HCEC 1CT (cell line): ENCODE measurements around the gene ZNF428.
"Not testable (repeated sequence)": the region's sequence is repeated elsewhere in the genome, so short reads cannot be mapped to it uniquely, and the experiment has no call there.

Experiments
- DNase-seq: peaks from one replicate; pipeline ENCODE4 v3.0.0-alpha.2; 2017

ZNF428 gene

DNA sequence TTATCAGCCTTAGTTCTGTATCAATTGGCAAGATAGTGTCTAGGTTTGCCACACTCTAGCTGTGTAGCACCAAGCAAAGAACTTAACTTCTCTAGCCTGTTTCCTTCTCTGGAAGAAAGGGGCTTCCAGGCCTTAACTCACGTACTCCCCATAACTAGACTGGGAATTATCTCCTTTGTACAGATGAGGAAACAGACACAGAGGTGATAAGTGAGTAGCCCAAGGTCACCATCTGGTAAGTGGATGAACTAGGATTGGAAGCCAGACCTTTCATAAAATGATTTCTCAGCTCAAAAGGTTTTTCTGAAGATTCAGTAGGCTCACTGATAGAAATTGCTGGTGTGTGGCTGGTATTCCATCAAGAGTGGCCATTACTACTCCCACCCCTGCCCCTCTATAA lies 3.1 kb downstream of the ZNF428 start:
- no peak for DNase-seq

DNA sequence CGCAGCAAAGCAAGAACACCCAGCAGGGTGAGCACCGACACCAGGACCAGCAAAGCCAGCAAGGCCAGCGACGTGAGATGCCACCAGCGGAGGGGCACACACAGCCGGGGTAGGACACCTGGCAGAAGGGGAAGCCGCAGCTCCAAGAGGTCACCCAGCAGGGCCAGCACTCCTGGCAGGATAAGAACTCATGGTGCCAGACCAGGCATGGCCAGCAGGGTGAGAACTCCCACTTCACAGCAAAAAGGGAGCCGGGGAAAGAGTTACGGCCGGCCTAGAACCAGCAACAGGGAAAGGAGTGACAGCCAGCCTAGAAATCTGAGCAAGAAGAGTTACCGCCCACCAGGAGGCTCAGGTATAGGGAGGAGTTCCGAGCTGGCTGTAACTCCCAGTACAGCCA lies 7.1 kb downstream of the ZNF428 start:
- DNase-seq, result no peak

DNA sequence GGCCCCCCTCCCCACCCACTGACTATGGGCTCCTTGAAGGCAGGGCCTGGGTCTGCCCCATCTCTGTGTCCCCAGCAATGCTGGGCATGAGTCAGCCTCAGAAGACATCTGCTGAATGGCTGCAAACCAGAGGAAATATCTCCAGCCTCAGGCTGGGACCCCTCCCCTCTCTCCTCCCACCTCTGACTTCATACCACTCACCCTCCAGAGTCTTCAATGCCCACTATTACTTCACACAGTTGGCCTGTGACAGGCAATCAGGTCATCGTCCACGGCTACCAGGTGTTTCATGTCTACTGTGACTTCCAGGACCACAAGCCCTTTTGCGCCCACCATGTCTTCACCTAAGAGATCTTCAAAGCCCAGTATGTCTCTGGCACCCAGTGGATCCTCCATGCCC lies 7.6 kb downstream of the ZNF428 start, which contains the start of gene SRRM5:
Gene SRRM5 (plus strand): TSS at position 301 of the 400 bp plus-strand sequence. CDS start 34 bp downstream, at position 335.
- DNase-seq, result no peak

DNA sequence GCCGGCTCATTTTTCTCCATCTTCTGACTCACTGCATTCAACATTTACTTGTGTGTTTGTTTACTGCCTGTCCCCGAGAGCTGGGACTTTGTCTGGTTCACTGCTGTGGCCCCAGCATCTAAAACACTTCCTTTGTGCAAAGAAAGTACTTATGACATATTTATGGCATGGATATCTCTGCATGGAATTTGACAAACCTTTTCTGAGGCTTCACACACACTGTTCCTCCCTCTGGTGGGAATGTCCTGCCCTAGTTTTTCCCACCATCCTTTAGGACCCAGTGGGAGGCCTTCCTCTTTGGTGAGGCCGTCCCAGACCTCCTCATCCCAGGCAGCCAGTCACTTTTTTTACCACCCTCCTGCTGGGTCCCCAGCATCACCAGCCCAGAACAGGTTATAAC lies 8.9 kb downstream of the ZNF428 start:
- DNase-seq, result no peak

DNA sequence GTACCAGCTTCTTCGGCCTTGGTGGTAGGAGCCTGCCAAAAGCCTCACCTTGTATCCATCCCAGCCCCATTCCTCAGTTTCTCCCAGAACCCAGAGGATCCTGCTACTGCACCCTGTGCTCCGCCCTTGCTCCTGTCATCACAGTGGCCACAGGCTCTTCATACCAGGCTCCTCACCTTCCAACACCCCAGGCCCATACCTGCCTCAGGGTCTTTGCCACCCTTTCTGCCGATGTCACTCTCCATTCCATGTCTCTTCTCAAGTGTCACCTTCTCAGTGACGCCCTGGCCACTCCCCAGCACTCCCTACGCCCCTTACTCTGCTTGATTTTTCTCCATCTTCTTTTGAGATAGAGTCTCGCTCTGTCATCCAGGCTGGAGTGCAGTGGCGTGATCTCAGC lies 9.6 kb downstream of the ZNF428 start:
- no peak for DNase-seq

DNA sequence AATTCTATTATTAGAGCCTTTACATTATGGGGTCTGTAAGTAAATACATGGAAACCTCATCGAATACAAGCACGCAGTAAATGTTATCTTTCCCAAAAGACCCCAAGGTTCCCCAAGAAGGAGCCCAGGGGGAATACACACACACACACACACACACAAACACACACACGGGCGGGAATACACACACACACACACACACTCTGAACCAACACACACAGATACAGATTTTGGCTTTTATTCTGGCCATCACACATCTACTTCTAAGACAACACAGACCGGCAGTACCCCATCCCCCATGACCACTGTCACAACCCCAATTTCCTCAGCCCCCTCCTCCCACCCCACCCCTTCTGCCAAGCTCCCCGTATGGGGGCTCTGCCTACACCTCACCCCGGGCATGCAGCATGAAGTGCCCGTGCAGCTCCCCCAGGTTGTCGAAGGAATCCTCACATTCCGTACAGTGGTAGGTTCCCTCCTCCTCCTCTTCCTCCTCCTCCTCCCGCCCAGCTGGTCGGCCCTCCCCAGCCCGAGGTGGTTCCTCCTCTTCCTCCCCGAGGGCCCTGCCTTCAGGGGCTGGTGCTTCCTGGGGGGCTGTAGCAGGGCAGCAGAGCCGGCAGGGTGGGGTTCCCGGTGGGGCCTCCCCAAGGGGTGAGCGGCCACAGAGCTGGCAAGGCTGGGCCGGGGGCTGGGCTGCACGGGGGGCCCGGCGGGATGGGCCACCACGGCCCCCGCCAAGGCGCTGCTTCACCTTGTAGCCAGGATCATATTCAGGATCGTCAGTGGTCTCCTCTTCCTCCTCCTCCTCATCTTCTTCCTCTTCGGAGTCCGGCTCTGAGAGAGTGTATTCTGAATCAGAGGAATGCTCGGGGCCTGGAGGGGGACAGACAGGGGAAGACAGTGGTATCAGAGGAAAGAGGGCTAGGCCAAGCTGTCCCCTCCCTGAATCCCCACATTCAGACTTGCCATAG lies 11.9 kb downstream of the ZNF428 start:
- no peak for DNase-seq

DNA sequence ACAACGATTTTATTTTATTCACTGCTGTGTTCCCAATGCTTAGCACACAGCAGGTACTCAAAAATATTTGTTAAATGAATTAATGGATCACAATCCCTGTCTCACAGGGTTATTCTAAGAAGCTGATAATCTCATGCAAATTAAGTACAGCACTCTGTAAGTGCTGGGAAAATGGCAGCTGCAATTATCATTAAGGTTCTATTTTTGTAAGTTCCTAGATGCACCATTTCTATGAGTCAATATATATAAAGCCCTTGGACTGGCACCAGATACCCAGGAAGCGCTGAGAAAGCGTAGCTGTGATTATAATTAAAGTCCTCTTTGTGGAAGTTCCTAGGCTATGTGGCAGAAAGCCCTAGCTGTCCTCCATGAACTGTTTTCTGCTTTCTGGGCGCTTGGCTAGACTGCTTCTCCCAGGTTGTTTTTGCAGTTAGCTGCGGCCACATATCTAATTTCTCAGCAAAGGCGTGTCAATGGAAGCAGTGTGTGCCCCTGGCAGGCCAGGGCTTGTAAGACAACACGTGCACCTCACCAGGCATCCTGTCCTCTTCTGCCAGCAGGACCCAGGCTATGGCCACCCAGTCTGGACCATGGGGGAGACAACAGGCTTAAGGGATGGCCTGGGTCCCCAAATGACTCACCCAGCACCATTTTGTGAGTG lies 12.7 kb downstream of the ZNF428 start:
- DNase-seq, result no peak

DNA sequence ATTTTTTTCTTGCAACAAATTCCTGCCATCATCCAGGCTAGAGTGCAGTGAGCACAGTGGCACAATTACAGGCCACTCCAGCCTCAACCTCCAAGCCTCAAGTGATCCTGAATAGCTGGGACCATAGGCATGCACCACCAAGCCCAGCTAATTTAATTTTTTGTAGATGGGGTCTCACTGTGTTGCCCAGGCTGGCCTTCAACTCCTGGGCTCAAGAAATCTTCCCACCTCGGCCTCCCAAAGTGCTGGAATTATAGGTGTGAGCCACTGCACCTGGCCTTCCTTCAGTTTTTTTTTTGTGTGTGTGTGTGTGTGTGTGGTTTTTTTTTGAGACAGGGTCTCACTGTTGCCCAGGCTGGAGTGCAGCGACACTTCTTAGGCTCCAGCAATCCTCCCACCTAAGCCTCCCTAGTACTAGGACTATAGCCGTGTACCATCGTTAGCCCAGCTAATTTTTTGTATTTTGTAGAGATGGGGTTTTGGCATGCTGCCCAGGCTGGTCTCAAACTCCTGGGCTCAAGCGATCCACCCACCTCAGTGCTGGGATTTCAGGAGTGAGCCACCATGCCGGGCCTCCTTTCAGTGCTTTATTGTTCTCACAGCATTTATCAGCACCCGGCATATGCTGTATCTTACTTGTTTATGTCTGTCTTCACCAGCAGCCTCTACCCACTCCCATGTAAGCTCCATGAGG lies 13.4 kb downstream of the ZNF428 start:
- DNase-seq, result no peak

DNA sequence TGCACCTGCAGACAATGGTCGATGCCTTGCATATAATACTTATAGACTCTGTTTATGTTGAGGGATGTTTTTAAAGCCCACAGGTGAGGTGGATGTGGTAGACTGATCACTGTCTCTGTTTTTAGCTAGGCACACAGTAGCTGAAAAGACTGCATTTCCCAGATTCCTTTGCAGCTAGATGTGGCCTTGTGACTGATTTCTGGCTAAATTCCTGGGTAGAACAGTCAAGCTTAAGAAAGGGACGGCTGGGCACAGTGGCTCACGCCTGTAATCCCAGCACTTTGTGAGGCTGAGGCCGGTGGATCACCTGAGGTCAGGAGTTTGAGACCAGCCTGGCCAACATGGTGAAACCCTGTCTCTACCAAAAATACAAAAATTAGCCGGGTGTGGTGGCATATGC lies 19.1 kb downstream of the ZNF428 start:
- not testable (repeated sequence) for DNase-seq

DNA sequence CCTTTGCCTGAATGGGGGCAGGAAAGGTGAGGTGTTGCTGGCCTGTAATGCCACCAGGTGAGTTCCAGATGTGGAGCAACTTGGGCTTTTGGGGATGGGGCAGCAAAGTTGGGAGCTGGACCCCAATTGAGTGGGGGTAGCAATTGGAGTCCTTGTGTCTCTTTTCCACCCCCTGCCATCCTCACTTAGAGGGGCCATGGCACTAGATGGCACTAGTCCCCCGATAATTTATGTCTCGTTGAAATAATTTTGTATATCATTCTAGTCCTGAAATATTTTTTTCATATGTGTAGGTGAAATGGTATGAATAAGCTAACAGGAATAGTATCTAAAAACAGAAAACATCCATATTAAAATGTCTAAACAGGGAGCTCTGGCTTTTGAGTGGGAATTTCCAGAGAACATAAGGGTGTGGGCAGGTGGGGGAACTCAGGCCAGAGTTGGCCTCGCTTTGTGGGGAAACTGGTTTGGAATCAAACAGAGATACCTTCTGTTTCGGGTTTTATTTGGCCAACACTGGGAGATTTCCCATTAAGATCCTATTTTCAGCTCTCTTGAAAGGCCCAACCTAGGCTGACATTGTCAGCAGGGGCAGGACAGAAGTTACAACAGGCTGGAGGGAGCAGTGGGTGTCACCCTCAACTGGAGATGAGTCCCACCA lies 19.7 kb downstream of the ZNF428 start:
- DNase-seq, result no peak

DNA sequence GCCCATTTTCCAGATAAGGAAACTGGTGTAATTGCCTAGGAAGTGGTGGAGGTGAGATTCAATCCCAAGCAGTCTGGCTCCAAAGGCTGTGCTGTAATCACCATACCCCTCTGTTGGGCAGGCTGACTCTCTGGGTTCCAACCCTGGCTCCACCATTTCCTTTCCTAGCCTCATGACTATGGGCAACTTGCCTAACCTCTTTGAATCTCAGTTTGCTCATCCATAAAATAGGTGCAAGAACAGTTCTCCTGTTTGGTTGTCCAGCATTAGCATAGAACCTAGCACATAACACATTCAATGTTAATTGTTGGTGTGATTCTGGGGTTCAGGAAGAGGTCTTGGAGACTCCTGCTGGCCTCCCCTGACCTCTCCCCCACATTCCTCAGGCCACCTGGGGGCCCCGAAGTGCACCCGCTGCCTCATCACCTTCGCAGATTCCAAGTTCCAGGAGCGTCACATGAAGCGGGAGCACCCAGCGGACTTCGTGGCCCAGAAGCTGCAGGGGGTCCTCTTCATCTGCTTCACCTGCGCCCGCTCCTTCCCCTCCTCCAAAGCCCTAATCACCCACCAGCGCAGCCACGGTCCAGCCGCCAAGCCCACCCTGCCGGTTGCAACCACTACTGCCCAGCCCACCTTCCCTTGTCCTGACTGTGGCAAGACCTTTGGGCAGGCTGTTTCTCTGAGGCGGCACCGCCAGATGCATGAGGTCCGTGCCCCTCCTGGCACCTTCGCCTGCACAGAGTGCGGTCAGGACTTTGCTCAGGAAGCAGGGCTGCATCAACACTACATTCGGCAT lies 20.8 kb downstream of the ZNF428 start:
- DNase-seq, result no peak

DNA sequence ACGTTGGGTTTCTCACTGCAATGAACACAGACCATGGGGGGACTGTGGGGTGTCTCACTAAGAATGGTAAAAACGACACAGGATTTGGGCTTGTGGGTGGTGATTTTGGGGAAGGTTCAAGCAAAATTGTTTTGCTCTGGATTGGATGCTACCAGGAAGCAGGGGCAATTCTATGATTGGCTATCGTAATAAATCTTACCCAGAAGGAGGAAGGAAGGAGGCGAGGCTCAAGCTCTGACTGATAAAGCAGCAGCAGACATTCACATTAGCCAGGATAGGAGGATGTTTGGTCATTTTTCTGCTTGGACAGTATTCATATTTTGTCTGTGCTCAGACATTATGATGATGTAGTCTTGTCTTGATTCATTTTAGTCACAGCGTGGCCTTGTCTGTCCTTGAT lies 21.6 kb downstream of the ZNF428 start:
- no peak for DNase-seq

DNA sequence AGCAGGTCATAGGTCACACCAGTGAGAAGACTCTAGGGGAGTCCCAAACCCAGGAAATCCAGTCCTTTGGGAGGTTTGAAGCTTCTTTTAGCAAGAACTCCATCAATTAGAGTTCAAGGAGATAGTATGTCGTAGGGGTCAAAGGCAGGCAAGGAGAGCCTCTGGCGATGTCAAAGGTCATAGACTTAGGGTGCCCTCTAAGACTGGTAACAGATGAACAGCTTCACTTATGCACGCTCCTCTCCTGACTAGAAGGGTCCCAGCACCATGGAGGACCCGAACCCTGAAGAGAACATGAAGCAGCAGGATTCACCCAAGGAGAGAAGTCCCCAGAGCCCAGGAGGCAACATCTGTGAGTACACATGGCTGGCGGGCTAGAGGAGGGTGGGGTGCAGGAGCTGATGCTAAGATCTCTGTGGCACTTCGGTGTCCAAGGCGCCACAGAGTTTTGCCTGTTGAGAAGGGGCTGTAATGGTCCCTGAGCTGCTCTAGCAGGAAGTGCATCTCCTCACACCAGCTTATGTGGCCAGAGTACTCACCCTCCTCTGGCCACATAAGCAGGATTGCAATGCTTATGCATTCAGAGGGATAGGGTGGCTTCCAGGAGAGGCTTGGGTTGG lies 22.5 kb downstream of the ZNF428 start:
- no peak for DNase-seq

DNA sequence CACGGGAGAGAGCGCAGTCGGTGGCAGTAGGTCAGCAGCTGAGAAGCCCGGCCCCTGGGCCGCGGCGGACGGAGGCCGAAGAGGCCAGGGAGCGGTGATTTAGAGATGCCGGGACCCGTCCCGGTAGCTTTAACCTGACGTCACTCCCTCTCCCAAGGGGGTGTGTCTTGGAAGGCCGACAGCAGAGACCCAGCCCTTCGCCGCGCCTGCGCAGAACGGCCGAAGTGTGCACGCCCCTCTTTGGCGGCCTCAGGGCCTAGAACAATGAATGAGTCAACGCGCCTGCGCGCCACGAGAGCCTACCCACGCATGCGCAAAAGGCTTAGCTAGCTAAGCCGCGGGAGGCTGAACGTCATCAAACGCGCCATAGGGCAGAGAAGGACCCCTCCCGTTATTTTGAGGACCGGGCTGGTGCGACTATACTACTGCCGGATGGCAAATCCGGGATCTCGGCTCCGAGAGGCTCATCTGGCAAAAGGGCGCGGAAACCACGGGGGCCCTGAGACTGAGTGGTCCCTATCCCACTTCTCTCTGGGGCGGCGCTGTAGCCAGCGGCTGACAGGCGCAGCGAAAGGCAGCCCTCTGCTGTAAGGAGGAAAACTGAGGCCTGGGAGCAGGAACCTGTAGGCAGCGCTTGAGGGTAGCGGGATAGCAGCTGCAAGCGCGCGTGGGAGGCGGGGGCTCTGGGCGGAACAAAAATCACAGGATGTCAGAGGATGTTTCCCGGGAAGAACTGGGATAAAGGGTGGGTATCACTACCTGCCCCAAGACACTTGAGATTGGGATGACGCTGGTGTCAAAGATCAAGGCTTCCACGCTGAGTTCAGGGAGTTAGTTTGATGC lies 23.2 kb downstream of the ZNF428 start, which contains the start of the genes IRGQ and ZNF576:
Gene IRGQ (minus strand): TSS at position 136 of the 843 bp plus-strand sequence. CDS start 796 bp downstream, outside the sequence.
Gene ZNF576 (plus strand): TSS at position 597 of the 843 bp plus-strand sequence. CDS start 514 bp downstream, outside the sequence.
- peak; percentile 96 for DNase-seq

DNA sequence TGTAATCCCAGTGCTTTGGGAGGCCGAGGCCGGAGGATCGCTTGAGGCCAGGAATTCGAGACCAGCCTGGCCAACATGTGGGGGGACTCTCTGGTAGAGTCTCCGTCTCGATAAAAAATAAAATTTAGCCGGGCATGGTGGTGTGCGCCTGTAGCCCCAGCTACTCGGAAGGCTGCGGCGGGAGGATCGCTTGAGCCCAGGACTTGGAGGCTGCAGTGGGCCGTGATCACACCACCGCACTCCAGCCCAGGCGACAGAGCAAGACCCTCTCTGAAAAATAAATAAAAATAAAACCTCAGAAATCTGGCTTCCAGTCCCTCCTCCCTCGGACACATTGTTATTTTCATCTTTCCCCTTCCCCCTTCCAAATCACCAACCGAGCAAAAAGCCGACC lies 23.8 kb downstream of the ZNF428 start:
- DNase-seq, result no peak

DNA sequence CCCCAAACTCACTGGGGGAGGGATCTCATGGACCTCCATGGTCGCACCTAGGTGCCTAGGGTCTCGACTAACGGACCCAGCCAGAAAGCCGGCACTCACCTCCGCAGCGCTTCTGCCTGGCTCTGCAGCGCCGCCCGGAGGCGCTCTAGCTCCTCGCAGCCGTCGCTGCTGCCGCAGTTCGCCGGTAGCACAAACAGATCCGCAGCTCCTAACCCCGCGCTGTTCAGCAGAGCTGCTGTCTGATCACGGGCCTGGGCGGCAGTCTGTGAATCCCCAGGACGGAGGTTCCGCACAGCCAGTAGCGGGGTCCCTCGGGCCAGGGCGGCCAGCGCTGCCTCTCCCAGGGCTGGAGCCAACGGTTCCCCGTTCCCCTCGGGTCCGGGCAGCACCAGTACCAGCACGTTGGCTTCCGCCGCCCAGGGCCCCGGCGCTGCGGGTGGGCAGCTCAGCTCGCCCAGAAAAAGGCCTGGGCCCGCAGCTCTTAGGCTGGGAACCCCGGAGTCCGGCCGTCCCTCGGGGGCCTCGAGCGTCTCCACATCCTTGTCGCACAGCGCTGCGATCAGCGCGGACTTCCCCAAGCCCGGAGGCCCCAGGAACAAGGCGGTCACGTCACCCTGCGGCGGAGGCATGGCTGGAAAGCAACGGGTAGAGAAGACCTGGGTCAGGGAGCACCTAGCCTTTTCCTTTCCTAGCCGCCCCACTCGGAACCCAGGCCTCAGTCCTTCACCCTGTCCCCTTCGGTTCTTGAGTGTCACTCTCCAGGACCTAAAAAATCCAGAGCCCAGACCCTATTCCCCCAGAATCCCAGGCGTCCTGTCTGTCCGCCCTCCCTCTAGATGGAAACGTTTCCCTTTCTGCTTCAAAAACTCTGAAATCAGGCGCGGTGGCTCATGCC lies 24.5 kb downstream of the ZNF428 start:
- DNase-seq, result peak; percentile 40

DNA sequence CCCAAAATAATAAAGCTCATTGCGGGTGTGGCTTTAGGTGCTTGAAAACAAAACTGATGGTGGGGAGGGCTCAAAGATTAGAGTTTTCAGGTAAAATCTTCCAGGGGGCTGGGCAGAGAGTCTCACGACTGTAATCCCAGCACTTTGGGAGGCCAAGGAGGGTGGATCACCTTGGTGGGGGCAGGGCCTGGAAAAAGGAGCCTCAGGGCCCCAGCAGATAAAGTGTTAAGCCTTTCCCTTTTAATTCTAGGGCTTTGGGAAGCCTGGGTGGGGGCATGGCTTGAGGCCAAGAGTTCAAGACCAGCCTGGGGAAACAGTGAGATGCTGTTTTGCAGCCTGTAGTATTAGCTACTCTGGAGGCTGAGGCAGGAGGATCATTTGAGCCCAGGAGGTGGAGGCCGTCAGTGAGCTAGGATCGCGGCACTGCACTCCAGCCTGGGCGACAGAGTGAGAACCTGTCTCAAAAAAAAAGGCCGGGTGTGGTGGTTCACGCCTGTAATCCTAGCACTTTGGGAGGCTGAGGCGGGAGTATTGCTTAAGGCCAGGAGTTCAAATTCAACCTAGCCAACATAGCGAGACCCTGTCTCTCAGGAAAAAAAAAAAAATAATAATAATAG lies 25.2 kb downstream of the ZNF428 start:
- no peak for DNase-seq

DNA sequence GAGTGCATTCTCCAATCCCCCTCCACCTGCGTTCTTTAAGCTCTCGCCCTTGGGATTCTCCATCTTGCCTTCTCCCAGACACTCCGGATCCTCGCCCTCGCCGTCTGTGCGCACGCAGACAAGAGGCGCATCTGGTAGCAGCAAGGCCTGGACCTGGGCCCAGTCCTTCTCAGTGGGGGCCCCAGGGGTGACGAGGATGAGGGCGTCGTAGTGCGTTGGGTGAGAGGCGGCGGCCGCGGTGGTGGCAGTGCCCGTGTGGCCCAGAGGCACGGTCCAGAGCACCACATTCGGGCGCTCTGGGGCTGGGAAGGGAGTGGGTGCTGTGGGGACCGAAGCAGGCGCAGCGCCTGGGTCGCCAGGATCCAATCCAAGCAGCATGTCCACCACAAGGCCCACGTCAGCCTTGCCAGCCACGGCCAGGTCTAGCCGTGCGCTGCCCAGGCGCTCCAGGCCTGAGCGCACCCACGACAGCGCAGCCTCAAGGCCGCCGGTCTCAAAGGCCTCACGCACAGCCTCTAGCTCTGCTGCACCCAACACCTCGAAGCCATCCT lies 26.6 kb downstream of the ZNF428 start:
- no peak for DNase-seq
